Endodermal cell (in vitro differentiated cells): ENCODE results near the gene ZNF431. TPM values are rescaled to one million over a fixed set of nuclear protein-coding genes. Genes with fewer than 3 reads are reported as not detected.

Source experiments
- DNase-seq: peaks from one replicate; pipeline ENCODE4 v3.0.0-alpha.2; 2017
- H3K27ac ChIP-seq: 2 replicates; pipeline ENCODE4 v1.5.1; 2013; ENCODE audit warnings: mild to moderate bottlenecking, low read depth, low read length, moderate library complexity
- H3K27me3 ChIP-seq: 2 replicates; pipeline ENCODE4 v1.6.1; 2013; ENCODE audit warnings: mild to moderate bottlenecking, low read length, moderate library complexity; ENCODE audit not compliant: insufficient read depth, control insufficient read depth, poor library complexity, severe bottlenecking
- H3K36me3 ChIP-seq: 2 replicates; pipeline ENCODE4 v1.7.0; 2013; ENCODE audit warnings: mild to moderate bottlenecking, low read length, moderate library complexity; ENCODE audit not compliant: control insufficient read depth, insufficient read depth
- H3K4me1 ChIP-seq: one replicate; pipeline ENCODE4 v1.7.0; 2013; ENCODE audit warnings: low read length; ENCODE audit not compliant: control insufficient read depth, insufficient read depth
- H3K4me3 ChIP-seq: 2 replicates; pipeline ENCODE4 v1.5.1; 2013; ENCODE audit warnings: mild to moderate bottlenecking, low read length, moderate library complexity
- H3K9ac ChIP-seq: 2 replicates; pipeline ENCODE4 v1.6.1; 2013; ENCODE audit warnings: mild to moderate bottlenecking, low read length, moderate library complexity; ENCODE audit not compliant: poor library complexity, severe bottlenecking; ENCODE audit errors: extremely low read depth
- H3K9me3 ChIP-seq: 2 replicates; pipeline ENCODE4 v1.6.1; 2013; ENCODE audit warnings: mild to moderate bottlenecking, low read length, moderate library complexity; ENCODE audit not compliant: control insufficient read depth
- H3K27ac Mint-ChIP-seq: 2 replicates; pipeline ENCODE4 v1.8.0; 2020; ENCODE audit warnings: mixed read lengths
- H3K27me3 Mint-ChIP-seq: 2 replicates; pipeline ENCODE4 v1.8.0; 2021; ENCODE audit warnings: mild to moderate bottlenecking, mixed read lengths; ENCODE audit not compliant: insufficient read depth
- H3K36me3 Mint-ChIP-seq: 2 replicates; pipeline ENCODE4 v1.8.0; 2020; ENCODE audit warnings: low read depth, mixed read lengths
- H3K4me1 Mint-ChIP-seq: 2 replicates; pipeline ENCODE4 v1.8.0; 2020; ENCODE audit warnings: mixed read lengths
- H3K4me3 Mint-ChIP-seq: 2 replicates; pipeline ENCODE4 v1.8.0; 2020; ENCODE audit warnings: mild to moderate bottlenecking, moderate library complexity, mixed read lengths
- H3K9me3 Mint-ChIP-seq: 2 replicates; pipeline ENCODE4 v1.8.0; 2020; ENCODE audit warnings: mild to moderate bottlenecking, mixed read lengths
- WGBS, 2 experiments: methylation state at CpG; one replicate each; pipeline versions ENCODE4 v1.1.5 to v1.1.7; 2013; ENCODE audit warnings: missing lambda C conversion rate in 2 of 2, mixed read lengths in 1 of 2; ENCODE audit not compliant: insufficient coverage in 1 of 2, insufficient read length in 1 of 2; 5-methylcytosine and 5-hydroxymethylcytosine counted together
- total RNA-seq, 2 donors: library from RNA; stranded (reverse); fragmentation: NEBNext Ultra II Directional in 1 of 2; extraction: Animal tissue kit (Norgen Biotek cat#: 25700) in 1 of 2; gene quantifications; 2 replicates in 1 of 2; 3 replicates in 1 of 2; pipeline ENCODE4 v1.2.1, GENCODE V29; 2021
- TF ChIP-seq, protein P1 (sequence below): fragments of 200-600 bp; sonication (generic); conservative IDR thresholded peaks from 2 replicates; pipeline ENCODE4 v1.5.0; 2021; ENCODE audit warnings: antibody characterized with exemption, mild to moderate bottlenecking

Gene ZNF431
- total RNA-seq, 2 donors from 2014 or later = 34.6 to 39.0 TPM

GRCh38 chr19:21158523-21159135 is 16.8 kb downstream of the ZNF431 start:
- Histone ChIP-seq H3K27ac (no peak overlapping the region), H3K9ac (no peak overlapping the region), H3K27me3 (no peaks in the 10 kb centered on the region), H3K4me1 (no peaks in the 10 kb centered on the region), H3K36me3 (peaks cover 50% of the 10 kb centered on the region), H3K4me3 (no peak overlapping the region), H3K9me3 (peaks cover 17% of the 10 kb centered on the region)
- TF ChIP-seq, protein P1, sequence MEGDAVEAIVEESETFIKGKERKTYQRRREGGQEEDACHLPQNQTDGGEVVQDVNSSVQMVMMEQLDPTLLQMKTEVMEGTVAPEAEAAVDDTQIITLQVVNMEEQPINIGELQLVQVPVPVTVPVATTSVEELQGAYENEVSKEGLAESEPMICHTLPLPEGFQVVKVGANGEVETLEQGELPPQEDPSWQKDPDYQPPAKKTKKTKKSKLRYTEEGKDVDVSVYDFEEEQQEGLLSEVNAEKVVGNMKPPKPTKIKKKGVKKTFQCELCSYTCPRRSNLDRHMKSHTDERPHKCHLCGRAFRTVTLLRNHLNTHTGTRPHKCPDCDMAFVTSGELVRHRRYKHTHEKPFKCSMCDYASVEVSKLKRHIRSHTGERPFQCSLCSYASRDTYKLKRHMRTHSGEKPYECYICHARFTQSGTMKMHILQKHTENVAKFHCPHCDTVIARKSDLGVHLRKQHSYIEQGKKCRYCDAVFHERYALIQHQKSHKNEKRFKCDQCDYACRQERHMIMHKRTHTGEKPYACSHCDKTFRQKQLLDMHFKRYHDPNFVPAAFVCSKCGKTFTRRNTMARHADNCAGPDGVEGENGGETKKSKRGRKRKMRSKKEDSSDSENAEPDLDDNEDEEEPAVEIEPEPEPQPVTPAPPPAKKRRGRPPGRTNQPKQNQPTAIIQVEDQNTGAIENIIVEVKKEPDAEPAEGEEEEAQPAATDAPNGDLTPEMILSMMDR = no peak
- Mint-ChIP-seq H3K4me3 (no peak overlapping the region), H3K36me3 (peaks cover 65% of the 10 kb centered on the region), H3K27ac (no peak overlapping the region), H3K4me1 (peaks cover 8% of the 10 kb centered on the region), H3K9me3 (peaks cover 11% of the 10 kb centered on the region), H3K27me3 (no peaks in the 10 kb centered on the region)
- DNase-seq = no peak
- WGBS, 2 experiments = 91 to 100% methylated on average over 1 of the region's 1 CpG

GRCh38 chr19:21164541-21164940 is 22.7 kb downstream of the ZNF431 start:
- WGBS, 2 experiments = 89 to 97% methylated on average over 4 to 5 of the region's 5 CpGs
- TF ChIP-seq, protein P1 = no peak
- no peaks in the 10 kb centered on the region for H3K9me3 Mint-ChIP-seq
- H3K27ac Mint-ChIP-seq = no peak overlapping the region
- H3K27ac ChIP-seq = no peak overlapping the region
- DNase-seq = no peak
- H3K4me3 Mint-ChIP-seq = no peak overlapping the region
- H3K9me3 ChIP-seq = no peaks in the 10 kb centered on the region
- H3K4me1 ChIP-seq = no peaks in the 10 kb centered on the region
- no peaks in the 10 kb centered on the region for H3K27me3 Mint-ChIP-seq
- no peaks in the 10 kb centered on the region for H3K27me3 ChIP-seq
- H3K36me3 Mint-ChIP-seq = peaks cover 67% of the 10 kb centered on the region
- peaks cover 68% of the 10 kb centered on the region for H3K36me3 ChIP-seq
- H3K9ac ChIP-seq = no peak overlapping the region
- H3K4me1 Mint-ChIP-seq = peaks cover 2% of the 10 kb centered on the region
- H3K4me3 ChIP-seq = no peak overlapping the region

GRCh38 chr19:21166436-21166835 is 24.6 kb downstream of the ZNF431 start:
- no peak overlapping the region for H3K27ac ChIP-seq
- Mint-ChIP-seq H3K4me1 (peaks cover 2% of the 10 kb centered on the region), H3K4me3 (no peak overlapping the region), H3K27ac (no peak overlapping the region), H3K27me3 (no peaks in the 10 kb centered on the region), H3K36me3 (peaks cover 64% of the 10 kb centered on the region), H3K9me3 (no peaks in the 10 kb centered on the region)
- WGBS, 2 experiments = 91 to 100% methylated on average over 2 of the region's 2 CpGs
- TF ChIP-seq, protein P1 = no peak
- peaks cover 68% of the 10 kb centered on the region for H3K36me3 ChIP-seq
- DNase-seq = no peak
- no peak overlapping the region for H3K4me3 ChIP-seq
- H3K4me1 ChIP-seq = no peaks in the 10 kb centered on the region
- H3K9ac ChIP-seq = no peak overlapping the region
- no peaks in the 10 kb centered on the region for H3K9me3 ChIP-seq
- H3K27me3 ChIP-seq = no peaks in the 10 kb centered on the region
